GM19240 (cell line): ENCODE data around the gene GMPPA.

Source experiments
- DNase-seq: peaks from one replicate; pipeline ENCODE4 v3.0.0; 2011; ENCODE audit warnings: low spot score; ENCODE audit not compliant: insufficient read length

The GMPPA gene

GRCh38 chr2:219498280-219499057, at the start of gene GMPPA:
GMPPA (plus strand) TSS chr2:219498891; CDS start chr2:219499976, 1,085 bp downstream.
- DNase-seq = peak; percentile 100

- no peak for DNase-seq
Measured at GRCh38 chr2:219449609-219450008, 49.1 kb upstream of the GMPPA start.

DNA sequence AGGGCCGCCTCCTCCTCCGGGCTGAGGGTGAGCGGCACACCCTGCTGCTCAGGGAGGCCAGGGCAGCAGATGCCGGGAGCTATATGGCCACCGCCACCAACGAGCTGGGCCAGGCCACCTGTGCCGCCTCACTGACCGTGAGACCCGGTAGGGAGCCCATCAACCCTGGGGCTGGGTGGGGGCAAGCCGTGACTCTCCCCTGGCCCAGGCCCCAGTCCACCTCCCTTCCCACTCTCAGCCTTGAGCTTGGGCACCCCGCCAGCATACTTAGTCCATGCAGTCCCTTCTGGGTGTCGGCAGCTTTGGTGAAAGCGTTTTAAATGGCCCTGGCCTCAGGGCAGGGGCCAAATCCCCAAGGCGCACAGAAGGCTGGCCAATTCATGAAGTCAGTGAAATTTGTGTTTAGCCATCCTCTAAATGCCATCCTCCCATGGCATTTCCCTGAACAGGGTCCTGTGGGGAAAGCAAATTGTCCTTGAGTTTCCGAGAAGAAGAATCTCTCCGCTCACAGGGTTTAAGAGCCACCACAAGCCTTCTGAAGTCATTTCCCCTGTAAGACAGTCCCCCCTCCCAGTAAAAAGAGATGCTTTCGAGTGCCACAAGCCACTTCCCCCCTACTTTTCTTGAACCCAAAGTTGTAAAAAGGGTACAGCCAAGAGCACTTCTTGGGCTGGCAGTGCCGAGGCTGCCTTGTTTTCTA, 46.9 kb upstream of the GMPPA start:
- no peak for DNase-seq

DNA sequence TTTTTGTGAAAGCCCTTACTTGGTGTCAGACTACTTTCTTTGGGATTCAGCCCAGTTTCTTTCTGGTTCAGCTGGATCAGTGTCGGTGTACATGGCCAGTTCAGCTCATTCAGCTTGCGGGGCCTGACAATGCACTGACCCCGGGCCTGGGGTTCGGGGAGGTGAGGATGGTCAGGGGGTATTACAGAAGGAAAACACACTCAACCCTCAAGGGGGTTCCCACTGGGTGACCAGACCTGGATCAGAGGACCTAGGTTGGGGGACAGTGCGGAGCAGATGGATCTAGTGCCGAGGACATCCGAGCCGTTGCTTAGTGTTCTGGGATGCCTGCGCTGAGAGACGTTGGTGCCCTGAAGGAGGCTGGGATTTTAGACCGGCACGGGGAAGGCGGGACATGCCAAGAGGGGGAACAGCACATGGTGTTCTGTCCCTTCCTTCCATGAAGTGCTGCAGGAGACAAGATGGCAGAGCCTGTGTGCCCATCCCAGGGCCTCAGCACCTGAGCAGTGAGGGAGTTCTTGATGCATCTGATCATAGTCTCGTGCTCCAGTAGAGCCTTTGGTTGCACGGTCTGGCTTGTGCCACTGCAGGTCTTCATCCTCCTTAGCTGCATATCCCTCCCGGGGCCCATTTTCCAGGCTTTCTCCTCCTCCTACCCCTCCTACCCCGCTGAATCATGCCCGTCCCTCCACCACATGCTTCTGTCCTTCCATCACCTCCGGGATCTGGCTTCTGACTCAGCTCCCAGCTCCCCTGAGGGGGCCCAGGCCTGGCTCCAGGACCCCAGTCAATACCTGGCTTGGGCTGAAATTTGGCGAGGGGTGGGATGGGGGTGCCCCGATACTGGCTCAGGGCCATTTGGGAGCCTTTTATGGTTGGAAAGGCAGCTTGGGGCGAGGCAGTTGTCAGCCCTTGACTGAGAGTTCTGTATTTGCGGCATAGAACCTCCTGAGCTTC, 46.1 kb upstream of the GMPPA start:
- DNase-seq = no peak

- DNase-seq = no peak
Measured at GRCh38 chr2:219453671-219454590, 44.8 kb upstream of the GMPPA start.

DNA sequence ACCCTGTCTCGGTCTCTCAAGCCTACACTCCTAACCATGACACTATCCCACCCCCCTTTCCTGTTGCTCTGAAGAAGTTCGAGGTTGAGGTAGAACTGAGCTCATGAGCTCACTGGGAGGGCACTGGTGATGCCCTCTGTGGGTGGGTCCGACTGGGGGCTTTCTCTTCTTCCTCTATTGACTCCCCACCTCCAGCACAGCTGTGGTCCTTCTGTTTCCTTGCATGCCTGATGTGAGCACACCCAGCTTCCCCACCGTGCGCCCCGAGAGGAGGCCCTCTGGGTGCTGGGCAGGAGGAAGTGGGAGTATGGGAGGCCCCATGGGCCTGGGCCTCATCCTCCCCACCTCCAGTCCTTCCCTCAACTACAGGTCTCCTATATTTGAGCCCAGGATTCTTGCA, 43.1 kb upstream of the GMPPA start:
- DNase-seq = no peak

- DNase-seq = no peak
Measured at GRCh38 chr2:219457784-219458369, 40.8 kb upstream of the GMPPA start.

DNA sequence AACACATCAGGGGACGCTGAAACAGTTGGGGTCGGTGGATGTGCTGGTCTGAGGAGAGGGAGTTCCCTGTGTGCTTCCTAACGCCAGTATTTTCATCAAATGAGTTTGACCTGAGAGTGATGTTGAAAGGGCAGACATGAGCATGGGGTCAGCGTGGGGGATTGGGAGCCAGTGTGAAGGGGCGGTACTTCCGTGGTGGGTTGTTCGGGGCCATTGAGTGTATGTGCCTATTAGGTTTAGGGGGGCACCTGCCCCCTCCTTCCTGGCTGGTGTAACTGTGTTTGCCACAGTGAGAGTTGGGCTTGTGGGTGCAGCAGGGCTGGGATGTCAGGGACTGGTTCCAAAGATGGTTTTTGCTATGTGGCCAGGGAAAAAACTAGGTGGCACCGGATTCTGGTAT, 39.7 kb upstream of the GMPPA start:
- DNase-seq = no peak

DNA sequence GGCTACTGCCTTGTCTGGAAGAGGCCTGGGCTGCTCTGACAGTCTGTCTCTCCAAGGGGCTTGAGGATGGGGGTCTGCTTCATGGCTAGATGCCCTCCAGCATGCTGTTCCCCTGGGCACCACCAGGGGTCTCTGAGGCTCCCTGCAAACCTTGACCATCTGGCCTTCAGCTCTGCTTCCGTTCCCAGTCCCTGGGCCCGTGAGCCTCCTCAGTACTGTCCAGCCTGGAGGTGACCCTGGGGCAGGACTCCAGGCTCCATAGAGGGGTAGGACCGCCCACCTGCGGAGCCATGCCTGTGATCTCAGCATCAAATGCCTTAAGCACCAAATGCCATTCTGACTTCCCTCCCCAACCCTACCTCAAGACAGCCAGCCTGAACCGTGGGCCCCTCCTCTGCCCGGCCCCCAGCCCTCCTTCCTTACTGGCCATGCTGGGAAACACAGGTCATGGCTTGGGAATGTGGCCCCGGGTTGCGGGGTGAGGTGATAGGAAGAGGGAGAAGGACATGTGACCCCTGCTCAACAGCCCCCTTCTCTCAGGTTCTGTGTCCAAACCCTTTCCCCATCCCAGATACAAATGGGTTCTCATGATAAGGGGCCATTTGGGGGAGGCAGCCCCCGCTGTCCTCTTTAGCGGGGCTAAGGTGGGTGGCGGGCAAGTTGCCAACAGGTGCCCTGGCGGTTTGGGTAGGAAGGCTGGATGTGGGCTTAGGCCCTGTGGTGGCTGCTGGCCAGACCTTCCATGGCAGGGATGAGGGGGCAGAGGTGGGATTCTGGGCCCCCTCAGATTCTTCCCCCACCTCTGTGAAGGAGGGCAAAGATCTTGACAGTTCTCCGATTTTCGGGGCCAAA, 39.0 kb upstream of the GMPPA start:
- DNase-seq = peak; percentile 84

DNA sequence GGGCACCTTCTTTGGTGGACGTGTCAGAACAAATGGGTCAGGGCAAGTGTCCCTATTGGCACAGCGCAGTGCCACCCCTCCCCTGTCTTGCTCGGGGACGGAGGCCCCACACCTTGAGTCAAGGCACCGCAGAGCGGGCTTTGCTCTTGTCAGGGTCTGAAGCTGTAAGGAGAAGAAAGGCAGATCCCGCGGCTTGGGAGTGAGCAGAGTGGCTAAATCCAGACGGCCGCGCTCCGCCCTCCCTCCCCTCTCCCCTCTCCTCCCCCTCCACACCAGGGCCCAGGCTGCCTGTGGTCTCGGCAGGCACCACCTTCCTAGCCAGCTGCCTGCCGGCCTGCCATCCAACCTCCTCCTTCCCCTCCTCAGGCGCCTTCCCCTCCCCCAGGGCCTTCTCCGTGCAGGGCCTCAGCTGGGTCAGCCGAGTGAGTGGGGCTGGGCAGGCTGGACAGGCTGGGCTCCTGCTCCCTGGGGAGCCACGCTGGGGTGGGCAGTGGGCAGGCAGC, 38.2 kb upstream of the GMPPA start:
- no peak for DNase-seq

GRCh38 chr2:219461047-219461514, 37.6 kb upstream of the GMPPA start:
- DNase-seq = no peak

DNA sequence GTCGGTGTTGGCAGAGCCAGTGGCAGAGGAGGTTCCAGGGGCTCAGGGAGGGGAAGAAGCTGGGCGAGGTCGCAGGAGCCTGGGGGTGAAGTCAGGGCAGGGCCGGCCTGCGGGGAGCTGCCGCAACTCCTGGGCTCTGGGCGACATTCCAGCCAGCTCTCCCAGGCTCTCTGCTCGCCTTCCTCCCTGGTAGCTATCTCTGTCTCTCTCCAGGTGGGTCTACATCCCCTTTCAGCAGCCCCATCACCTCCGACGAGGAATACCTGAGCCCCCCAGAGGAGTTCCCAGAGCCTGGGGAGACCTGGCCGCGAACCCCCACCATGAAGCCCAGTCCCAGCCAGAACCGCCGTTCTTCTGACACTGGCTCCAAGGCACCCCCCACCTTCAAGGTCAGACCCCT, 37.0 kb upstream of the GMPPA start:
- DNase-seq = no peak

DNA sequence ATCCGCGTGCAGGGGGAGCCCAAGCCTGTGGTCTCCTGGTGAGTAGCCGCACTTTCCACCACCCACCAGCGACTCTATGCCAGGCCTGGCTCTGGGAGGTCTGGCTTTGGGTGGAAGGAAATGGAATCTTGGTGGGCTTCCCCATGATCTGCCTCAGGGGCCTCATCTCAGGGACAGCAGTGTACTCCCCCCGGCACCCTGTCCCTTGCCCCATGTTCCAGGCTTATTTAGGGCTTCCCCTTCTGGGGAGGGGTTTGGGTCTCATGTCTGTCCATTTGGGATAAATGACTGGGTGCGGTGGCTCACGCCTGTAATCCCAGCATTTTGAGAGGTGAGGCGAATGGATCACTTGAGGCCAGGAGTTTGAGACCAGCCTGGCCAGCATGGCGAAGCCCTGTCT, 36.3 kb upstream of the GMPPA start:
- no peak for DNase-seq

DNA sequence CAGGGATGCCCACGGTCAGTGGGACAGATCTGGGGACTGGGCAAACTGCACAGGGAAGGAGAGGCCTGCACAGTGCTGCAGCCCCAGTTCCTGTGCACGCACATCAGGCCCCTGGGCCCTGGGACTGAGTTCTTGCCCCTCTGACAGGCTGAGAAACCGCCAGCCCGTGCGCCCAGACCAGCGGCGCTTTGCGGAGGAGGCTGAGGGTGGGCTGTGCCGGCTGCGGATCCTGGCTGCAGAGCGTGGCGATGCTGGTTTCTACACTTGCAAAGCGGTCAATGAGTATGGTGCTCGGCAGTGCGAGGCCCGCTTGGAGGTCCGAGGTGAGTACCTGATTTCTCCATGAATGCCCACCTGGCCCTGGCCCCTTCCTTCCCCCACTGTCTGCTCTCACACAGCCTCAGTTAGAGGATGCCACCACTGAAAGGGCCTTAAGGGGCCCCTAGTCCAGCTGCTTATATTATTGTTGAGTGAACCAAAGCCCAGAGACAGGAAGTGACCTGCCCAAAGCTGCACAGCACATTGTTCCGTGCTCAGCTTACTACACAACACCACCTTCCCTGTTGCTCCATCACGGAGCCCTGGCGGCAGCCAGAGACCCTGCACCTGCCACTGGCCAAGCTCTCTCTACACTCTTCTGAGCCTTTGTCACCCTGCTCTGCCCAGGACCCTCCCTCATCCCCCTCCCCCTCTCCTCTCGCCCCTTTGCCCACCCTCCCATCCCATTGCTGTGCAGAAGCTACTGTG, 34.2 kb upstream of the GMPPA start:
- DNase-seq = no peak

- DNase-seq = no peak
Measured at GRCh38 chr2:219465659-219466561, 32.8 kb upstream of the GMPPA start.

GRCh38 chr2:219466816-219467735, 31.6 kb upstream of the GMPPA start:
- DNase-seq = no peak
